Measurements from ENCODE around the gene TTC23L.
"Not testable (repeated sequence)": the region's sequence is repeated elsewhere in the genome, so short reads cannot be mapped to it uniquely, and the experiment has no call there.

The TTC23L gene

GRCh38 chr5:34876275-34876674 is 37.3 kb downstream of the TTC23L start:
- DNase-seq (ENCODE audit: low spot score), result no peak

- DNase-seq (ENCODE audit: low spot score), result no peak
These were observed 42.3 kb downstream of the TTC23L start for GRCh38 chr5:34881246-34881645.

- DNase-seq (ENCODE audit: low spot score), result no peak
These were observed 47.6 kb downstream of the TTC23L start for GRCh38 chr5:34886392-34887119.

GRCh38 chr5:34889394-34889793 is 50.4 kb downstream of the TTC23L start:
- no peak for DNase-seq (ENCODE audit: low spot score)

GRCh38 chr5:34891981-34892380 is 53.0 kb downstream of the TTC23L start:
- no peak for DNase-seq (ENCODE audit: low spot score)

- no peak for DNase-seq (ENCODE audit: low spot score)
These were observed 53.5 kb downstream of the TTC23L start for GRCh38 chr5:34892414-34892813.

GRCh38 chr5:34894716-34895115 is 55.8 kb downstream of the TTC23L start:
- DNase-seq (ENCODE audit: low spot score), result no peak

- no peak for DNase-seq (ENCODE audit: low spot score)
These were observed 56.9 kb downstream of the TTC23L start for GRCh38 chr5:34895641-34896419.

- no peak for DNase-seq (ENCODE audit: low spot score)
These were observed 58.7 kb downstream of the TTC23L start for GRCh38 chr5:34897646-34898045.

- DNase-seq (ENCODE audit: low spot score), result peak; percentile 80
These were observed 59.4 kb downstream of the TTC23L start for GRCh38 chr5:34898258-34898895.

- no peak for DNase-seq (ENCODE audit: low spot score)
These were observed 60.1 kb downstream of the TTC23L start for GRCh38 chr5:34899066-34899465.

- no peak for DNase-seq (ENCODE audit: low spot score)
These were observed 61.7 kb downstream of the TTC23L start for GRCh38 chr5:34900652-34901051.

- DNase-seq (ENCODE audit: low spot score), result no peak
These were observed 64.3 kb downstream of the TTC23L start for GRCh38 chr5:34903260-34903659.

GRCh38 chr5:34905564-34905963 is 66.6 kb downstream of the TTC23L start:
- DNase-seq (ENCODE audit: low spot score), result no peak

GRCh38 chr5:34913072-34913471 is 74.1 kb downstream of the TTC23L start:
- DNase-seq (ENCODE audit: low spot score), result no peak

GRCh38 chr5:34914671-34915138 is 75.7 kb downstream of the TTC23L start:
- no peak for DNase-seq (ENCODE audit: low spot score)

- DNase-seq (ENCODE audit: low spot score), result peak; percentile 99
These were observed 76.3 kb downstream of the TTC23L start, which contains the start of the genes BRIX1 and RAD1 for GRCh38 chr5:34915139-34915855. Gene BRIX1 (plus strand): TSS chr5:34915711. CDS start chr5:34915739, 28 bp downstream. Gene RAD1 (minus strand): TSS chr5:34915504. CDS start chr5:34914892, 612 bp downstream.

- no peak for DNase-seq (ENCODE audit: low spot score)
These were observed 76.9 kb downstream of the TTC23L start for GRCh38 chr5:34915856-34916192.

GRCh38 chr5:34916518-34916917 is 77.6 kb downstream of the TTC23L start:
- no peak for DNase-seq (ENCODE audit: low spot score)

- no peak for DNase-seq (ENCODE audit: low spot score)
These were observed 79.1 kb downstream of the TTC23L start for GRCh38 chr5:34918025-34918424.

- no peak for DNase-seq (ENCODE audit: low spot score)
These were observed 80.1 kb downstream of the TTC23L start for GRCh38 chr5:34919077-34919476.

- not testable (repeated sequence) for DNase-seq (ENCODE audit: low spot score)
These were observed 84.3 kb downstream of the TTC23L start for GRCh38 chr5:34923256-34923655.
